ENCODE measurements around the gene IGSF6.
"Not testable (repeated sequence)": the region's sequence is repeated elsewhere in the genome, so short reads cannot be mapped to it uniquely, and the experiment has no call there.

The IGSF6 gene

DNA sequence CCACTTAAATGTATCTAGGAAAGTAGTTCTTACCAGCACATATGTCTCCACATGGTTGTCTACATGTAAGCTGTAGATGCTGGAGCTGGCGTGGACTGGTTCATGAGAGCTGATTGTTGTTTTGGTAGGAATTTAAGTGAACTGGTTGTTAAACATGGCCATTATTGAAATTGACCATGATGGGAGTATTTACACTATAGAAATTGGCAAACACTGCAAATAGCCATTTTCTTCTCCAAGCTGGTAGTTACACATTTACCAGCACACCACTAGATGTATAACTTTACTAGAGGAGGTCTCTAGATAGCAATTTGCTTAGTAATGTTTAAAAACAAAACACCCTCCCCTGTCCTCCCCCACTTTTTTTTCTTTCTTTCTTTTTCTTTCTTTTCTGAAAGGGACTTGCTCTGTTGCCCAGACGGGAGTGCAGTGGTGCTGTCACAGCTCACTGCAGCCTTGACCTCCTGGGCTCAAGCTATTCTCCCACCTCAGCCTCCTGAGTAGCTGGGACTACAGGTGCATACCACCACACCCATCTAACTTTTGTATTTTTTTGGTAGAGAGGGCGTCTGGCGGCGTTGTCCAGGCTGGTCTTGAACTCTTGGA is 24.2 kb downstream of the IGSF6 start:
- DNase-seq, result no peak

DNA sequence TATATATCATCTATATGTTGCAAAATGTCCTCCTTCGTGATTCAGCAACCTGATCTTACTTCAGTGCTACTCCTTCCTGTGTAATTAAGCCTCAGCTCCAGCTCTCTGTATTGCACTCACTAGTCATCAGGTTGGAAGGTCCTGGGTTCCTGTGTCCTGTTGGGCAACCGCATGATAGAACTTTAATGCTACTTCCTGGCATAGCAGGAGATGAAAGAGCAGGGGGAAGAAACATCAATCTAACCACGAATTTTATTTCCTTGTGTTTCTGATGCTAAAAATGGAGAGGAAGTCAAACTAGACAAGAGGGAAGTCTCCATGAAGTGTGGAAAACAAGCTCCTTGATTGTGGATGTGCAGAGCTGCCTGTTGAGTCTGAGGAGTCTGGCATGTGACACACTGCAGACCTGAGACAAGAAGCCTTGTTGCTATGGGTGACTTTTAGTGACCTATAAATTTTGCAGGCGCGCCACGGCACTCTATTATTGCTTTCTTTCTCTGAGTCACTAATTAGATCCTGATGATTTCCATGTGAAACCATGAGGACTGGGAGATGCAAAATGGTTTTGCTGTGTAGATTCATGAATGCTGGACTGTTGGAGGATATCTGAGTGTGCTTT is 25.6 kb downstream of the IGSF6 start:
- DNase-seq, result peak; percentile 12

DNA sequence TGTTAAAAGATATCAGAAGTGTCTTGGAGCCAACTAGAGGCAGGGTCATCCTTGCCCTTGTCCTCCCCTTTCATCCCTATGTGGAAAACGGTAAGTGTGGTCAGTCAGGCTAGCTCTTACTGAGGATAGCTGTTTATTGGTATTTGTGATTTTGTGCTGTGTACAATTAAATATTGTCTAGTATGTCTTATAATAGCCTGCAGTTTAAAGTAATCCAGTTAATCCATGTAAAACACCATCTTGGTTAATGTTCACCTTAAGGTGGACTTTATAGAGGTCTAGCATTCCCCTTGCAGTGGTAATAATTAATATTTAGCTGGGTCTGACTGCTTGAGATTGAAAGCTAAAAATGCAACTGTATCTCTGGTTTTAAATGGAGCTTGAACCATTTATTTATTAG is 27.4 kb downstream of the IGSF6 start:
- DNase-seq, result no peak

DNA sequence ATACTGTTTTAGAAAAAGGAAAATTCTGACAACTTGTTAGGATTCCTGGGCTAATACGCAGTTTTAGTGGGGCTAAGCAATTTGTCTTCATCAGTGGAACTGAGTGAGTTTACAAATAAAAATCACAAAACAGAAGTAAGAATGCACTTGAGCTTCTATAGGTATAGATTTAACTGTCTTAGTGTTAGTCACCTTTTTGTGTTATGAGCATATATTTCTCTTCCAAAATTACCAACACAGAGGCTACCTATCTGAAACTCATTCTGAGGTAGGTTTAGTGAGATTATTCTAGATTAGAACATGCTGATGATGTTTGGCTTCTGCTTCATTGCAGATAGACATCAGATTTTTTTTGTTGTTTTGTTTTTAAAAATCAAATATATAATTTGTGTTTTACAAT is 29.9 kb downstream of the IGSF6 start:
- DNase-seq, result no peak

DNA sequence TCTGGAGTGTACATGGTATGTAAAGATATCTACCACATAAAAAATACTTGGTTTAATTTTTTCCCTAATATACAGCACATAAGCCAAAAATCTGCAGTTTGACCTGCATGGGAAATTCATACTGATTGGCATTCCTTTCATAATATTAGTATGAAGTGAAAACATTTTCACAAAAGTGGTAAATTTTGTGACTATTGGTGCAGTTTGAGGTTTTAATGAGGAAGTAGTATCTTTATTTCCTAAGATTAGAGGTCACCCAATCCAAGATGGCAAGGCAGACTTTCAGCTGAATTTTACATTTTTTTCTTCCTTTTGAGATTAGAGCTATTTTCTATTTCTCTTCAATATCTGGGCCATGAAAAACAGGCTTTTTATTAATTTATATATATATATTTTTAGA is 31.8 kb downstream of the IGSF6 start:
- DNase-seq, result no peak

DNA sequence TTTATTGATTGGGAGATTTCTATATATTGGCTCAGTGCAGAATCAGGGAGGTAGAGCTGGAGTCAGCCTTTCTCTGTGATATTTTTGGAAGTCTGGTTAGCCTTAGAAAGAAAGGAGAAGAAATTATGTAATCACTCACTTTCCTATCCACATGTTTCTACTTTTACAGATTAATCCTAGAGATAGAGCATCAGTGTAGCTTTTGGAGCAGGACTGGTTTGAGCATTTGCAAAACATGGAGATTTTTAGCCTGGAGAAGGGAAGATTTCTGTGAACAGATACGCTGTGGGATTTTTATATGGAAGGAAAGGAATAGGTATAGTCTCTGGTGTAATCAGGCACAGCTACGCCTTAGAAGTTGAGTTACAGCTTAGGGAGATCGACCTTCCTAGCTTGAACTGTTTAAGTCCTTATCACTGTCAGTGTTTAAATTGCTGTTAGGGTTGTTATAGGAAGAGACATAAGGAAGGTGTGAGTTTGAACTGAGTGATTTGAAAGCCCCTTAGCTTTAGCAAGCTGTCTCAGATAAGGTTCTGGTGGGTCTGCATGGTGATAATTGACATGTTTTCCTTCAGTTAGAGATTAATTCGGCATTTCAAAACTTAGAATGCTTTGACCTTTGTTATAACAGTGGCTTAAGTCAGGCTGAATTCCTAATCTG is 32.5 kb downstream of the IGSF6 start:
- DNase-seq, result no peak

DNA sequence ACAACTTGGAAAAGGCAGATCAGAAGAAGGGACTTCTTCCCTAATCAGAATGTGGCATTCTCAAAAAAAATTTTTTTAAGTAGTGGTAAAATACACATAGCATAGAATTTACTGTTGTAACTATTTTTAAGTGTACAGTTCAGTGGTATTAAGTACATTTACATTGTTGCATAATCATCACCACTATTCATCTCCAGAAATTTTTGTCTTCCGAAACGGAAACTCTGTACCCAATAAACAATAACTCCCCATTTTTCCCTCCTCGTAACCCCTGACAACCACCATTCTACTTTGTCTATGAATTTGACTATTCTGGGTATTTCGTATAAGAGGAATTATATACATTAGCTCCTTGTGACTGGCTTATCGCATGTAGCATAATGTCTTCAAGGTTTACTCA is 34.1 kb downstream of the IGSF6 start:
- no peak for DNase-seq

DNA sequence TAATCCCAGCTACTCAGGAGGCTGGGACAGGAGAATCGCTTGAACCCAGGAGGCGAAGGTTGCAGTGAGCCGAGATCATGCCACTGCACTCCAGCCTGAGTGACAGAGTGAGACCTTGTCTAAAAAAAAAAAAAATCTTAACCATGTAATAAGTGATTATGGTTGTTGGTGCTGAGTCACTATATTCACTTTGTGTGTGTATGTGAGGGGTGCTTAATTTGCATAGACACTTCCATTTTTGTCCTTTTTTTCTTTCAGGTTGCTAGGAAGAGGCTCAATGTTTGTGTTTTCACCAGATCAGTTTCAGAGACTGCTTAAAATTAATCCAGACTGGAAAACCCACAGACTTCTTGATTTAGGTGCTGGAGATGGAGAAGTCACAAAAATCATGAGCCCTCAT is 34.8 kb downstream of the IGSF6 start:
- DNase-seq, result no peak

DNA sequence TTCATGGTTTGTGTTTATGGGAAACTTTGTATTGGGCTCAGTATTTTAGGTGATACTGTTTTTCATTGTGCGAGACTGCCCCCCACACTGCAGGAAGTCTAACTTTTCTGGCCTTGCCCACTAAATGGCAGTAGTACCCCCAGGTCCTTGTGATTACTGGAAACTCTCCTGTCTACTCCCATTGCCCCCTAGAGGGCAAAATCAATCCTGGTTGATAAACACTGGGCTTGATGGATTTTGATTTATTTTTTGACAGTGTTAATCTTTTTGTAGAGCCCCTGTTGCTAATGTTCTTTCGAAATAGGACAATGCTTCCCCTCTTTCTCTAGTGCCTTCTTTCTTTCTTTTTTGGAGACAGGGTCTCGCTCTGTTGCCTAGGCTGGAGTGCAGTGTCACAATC is 37.5 kb downstream of the IGSF6 start:
- DNase-seq, result no peak

DNA sequence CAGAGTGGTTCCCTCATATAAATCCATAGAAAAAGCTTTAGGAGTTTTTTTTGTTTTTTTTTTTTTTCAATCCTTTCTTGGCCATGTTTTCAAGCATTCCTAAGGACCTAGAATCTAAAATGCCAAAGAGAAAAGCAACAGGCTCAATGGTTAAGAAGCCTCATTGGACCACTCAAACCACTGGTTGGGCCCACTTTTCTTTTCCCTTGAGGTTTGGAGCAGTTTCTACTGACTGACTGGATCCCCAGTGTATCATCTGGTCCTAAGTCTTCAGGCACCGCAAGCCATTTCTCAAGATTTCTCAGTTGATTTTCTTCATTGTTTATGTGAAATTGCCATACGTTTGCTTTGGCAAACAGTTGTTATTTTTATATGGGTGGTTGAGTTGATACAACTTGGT is 38.6 kb downstream of the IGSF6 start:
- DNase-seq, result no peak

DNA sequence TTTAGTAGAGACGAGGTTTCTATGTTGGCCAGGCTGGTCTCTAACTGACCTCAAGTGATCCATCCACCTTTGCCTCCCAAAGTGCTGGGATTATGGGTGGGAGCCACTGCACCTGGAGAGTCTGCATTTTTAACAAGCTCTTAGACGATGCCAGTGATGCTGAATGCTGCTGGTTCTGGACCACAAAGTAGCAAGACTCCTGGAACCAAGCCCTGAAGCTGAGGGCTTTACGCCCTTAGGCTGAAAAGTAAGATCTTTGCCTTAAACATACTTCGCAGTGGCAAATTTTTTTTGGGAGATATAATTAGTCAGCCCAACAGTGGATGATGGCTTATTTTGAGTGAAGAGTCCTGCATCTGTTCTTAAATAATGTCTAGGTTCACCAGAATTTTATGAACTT is 39.0 kb downstream of the IGSF6 start:
- no peak for DNase-seq

DNA sequence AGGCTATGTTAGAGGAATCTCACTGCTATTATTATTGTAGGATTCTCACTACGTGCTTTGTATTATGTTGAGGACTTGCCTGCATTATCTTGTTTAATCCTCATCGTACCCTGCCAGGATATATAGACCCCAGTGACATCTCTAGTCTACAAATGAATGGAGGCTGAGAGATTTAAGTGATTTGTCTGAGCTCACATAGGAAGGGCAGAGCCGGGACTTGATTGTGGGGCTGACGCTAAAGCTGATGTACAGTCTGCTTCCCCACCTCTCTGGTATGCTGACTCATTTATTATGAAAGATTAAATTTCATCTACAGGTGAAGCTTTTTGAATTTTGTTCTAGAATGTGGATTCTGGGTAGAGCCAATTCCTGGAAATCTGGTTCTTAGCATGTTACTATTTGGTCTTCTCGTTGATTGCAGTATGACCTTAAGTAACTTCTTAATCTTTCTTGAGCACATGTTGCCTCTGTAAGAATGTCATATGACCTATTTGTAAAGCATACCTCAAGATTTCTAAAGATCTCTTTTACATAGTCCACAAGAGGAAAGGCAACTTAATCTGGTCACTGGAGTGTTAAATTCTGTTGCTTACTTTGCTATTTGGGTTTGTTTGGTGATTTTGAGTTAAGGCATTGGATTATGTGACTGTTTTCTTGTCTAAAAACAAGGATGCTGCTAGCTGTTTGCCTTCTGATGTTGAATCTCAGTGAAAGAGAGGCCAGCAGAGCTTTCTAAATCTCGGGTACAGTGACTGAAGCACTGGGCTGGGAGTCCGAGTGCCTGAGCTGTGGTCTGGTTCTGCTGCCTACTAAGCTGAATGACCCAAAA is 40.6 kb downstream of the IGSF6 start:
- DNase-seq, result no peak

DNA sequence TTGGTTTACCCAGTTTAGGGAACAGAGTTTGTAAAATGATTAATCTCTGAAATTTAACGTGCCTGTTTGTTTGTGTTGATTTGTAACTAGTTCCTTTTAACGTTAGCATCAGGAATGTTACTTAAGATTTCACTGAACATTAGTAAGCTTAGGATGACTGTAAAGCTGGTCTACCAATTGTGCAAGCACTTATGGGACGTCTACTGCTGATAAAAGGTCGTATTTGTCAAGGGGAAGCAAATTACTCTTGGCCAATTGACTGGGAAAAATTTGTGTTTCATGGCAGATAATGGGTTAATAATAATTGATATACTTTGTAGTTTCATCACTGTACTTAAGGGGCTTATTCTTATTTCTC is 41.2 kb downstream of the IGSF6 start:
- no peak for DNase-seq

DNA sequence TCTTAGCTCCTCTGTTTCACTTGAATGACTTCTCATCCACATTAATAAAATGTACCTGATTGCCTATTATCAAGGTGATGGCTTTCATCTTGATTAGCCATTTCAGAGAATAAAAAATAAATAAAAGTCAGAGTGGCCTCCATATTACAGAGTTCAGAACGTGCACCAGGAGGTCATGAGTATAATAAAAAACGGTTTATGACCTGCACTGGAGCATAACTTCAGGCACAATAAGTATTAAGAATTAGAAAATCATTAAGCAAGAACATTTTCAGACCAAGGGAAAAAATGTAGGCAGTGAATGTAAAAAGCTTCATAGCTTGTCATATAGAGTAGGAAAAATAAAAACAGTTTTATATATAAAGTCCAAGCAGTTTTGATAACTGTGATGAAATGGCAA is 41.6 kb downstream of the IGSF6 start:
- no peak for DNase-seq

DNA sequence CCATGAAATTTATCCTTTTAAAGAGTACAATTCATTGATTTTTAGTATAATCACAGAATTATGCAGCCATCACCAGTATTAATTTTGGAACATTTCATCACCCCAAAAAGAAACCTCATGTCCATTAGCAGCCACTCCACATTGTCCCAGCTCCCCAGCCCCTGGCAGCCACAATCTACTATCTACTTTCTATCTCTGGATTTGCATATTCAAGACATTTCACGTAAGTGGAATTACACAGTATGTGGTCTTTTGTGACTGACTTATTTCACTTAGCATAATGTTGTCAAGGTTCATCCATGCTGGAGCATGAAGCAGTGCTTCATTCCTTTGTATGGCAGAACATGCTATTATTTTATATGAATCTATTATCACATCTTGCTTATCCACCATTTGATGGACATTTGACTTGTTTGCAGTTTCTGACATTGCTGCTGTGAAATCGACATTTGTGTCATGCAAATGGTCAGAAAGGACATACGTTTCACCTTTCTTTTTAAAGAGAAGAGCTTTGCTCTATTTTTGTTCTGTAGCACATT is 42.3 kb downstream of the IGSF6 start:
- DNase-seq, result no peak

DNA sequence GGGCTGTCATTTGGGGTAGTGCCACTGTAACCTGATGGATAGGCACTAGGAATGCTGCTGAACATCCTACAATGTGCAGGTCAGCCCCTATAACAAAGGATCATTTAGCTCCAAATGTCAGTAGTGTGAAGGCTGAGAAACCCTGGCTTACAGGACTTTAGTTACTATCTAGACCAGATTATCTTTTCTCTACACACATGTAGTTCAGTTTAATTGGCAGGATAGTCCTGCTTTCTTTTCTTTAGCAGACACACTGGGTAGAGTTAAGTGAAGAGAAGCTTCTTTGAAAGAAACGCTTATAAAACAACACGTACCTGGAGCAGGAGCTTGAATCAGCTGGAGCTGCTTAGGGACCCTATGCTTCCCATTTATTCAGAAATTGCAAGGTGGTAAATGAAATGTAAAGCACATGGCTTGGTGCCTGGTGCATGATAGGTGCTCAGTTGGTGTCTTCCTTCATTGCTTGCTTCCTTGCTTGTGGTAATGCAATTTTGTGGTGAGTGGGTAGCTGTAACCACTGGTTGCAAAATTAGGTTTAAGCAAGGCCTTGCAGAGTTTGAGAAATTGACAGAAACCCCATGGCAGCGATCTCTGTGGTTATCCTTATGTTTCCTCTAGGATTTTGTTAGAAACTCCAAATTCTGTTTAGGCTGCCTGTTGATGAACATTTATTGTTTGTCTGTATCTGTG is 43.6 kb downstream of the IGSF6 start:
- no peak for DNase-seq

DNA sequence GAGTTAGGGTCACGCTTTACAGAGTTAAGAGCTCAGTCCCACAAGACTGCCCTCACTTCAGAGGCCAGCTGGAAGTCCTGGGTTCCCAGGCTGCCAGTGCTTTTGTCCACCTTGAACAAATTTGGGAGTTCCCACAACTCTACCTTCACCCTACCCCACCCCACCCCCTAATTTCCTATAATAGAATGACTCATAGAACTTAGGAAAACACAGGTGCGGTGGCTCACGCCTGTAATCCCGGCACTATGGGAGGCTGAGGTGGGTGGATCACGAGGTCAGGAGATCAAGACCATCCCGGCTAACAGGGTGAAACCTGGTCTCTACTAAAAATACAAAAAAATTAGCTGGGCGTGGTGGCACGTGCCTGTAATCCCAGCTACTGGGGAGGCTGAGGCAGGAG is 46.6 kb downstream of the IGSF6 start:
- not testable (repeated sequence) for DNase-seq

DNA sequence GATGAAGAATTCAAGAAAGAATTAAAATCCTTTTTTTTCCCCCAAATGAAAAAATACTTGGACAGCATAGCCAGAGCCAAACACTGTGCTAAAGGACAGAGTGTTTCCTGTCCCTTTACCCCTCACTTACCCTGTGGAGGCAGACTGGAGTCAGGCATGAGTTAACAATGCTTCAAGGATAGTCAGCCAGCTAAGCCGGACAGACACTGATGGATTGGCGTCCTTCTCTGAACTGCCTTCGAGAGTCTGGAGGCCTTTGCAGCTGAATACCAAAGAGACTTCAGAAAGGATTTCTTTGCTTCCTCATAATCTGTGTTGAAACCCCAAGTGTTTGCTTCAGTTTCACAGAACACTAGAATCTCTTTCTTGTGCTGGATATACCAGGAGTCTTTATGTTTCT is 48.5 kb downstream of the IGSF6 start:
- DNase-seq, result no peak

DNA sequence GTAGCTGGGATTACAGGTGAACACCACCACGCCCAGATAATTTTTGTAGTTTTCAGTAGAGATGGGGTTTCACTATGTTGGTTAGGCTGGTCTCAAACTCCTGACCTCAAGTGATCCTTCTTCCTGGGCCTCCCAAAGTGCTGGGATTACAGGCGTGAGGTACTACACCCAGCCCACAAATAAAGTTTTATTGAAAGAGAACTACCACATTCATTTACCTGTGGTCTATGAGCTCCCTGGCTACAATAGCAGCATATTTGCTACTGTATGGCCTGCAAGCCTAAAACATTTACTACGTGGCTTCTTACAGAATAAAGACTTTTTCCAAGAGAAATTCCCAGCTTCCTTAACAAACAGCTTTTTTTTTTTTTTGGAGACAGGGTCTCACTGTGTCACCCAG is 49.6 kb downstream of the IGSF6 start:
- no peak for DNase-seq

DNA sequence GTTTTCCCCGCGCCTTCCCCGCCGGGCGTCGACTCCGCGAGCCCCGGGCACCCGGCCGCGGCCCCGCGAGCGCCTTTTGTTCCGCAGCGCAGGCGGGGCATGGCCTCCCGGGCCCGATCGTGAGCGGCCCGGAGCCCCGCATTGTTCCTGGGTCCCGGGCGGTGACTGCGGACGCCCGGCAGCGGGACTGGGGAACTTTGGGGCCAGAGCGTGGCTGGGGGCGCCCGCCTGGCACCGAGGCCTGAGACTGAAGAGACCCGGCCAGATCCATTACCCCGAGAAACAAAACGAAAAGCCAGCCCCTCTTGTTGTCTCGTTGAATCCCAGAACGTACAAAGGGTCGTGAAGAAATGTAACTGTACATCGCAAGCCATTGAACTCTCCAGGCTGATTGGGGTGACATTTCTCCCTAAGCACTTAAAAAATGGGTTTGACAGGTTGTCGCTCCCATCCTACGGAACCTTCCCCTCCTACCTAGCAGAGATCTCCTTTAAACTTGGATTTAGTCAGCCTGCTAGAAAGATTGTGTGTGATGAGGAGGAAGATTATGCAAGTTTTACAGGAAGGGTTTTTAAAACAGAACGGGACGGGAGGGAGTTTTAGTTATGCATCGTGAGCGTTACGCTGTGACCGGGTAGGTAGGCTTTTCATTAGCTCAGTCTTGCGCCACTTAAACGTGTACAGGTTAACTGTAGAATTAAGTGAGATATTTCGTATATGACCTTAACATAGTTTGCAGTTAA is 52.2 kb downstream of the IGSF6 start:
- no peak for DNase-seq

DNA sequence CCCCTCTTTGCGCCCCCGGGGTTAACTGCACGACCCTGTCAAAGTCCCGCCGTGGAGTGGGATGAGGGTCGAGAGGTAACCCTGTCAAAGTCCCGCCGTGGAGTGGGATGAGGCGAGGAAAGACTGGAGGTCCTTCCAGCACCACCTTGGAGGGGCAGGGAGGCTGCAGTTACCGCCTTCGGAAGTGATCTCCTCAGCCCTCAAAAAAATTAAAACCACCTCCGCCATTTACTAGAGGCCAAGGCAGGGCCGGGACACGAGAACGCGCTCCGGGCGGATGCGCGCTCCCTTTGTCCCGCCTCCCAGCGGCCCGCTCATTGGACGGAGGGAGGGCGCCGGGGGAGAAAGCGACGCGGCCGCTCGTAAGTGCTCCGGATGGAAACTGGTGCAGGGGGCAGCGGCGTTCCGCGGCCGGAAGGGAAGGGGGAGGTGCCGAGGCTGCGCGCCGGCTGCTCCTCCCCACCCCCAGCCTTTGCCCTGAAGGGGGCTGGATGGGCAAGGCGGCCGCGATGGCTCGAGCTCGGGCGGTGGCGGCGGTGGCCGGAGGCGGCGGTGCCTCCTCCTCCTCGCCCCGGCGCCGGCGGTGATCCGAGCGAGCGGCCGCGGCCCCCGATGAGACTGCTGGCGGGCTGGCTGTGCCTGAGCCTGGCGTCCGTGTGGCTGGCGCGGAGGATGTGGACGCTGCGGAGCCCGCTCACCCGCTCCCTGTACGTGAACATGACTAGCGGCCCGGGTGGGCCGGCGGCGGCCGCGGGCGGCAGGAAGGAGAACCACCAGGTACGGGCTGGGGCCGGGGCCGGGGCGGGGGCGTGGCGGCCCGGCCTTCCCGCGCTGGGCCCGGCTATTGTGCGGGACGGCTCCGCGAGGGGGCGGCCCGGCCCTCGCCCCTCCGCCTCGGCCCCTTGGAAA is 53.0 kb downstream of the IGSF6 start, which contains the start of gene METTL9:
Gene METTL9, plus strand, starts transcription at position 456 of the 909 bp plus-strand sequence. Its CDS starts 157 bp downstream, at position 613.
- DNase-seq, result peak; percentile 93

Data from stimulated activated CD4-positive, alpha-beta T cell treated with anti-CD3 and anti-CD28 coated beads, Interleukin-1b, Interleukin-23, amount 100 ng/mL, for 48 hours (primary cell).